HG02943 (cell line): ENCODE data around the gene LDHD.
"Not testable (repeated sequence)": the region's sequence is repeated elsewhere in the genome, so short reads cannot be mapped to it uniquely, and the experiment has no call there.

ENCODE experiments used
- ATAC-seq: cut with Tn5 transposase; IDR thresholded peaks from one replicate; pipeline ENCODE4 v1.9.1; 2021; ENCODE audit warnings: mild to moderate bottlenecking, low read depth, moderate library complexity; ENCODE audit not compliant: unreplicated experiment

LDHD gene

DNA sequence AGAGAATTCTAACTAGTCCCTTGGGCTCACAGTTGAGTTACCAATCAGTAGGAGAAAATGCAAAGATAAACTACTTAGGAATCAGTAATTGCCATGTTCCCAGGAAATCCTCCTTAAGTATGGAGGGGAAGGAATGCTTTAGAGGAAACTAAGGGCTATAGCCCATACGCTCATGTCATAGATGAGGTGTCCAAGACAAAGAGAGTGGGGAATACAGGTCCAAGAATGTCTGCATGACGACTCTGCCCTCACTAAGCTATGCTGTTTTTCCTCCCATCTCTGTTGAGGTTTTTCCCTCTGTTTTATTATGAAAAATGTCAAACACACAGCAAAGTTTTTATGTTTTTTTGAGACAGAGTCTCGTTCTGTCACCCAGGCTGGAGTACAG lies 16.0 kb downstream of the LDHD start:
- no peak for ATAC-seq

DNA sequence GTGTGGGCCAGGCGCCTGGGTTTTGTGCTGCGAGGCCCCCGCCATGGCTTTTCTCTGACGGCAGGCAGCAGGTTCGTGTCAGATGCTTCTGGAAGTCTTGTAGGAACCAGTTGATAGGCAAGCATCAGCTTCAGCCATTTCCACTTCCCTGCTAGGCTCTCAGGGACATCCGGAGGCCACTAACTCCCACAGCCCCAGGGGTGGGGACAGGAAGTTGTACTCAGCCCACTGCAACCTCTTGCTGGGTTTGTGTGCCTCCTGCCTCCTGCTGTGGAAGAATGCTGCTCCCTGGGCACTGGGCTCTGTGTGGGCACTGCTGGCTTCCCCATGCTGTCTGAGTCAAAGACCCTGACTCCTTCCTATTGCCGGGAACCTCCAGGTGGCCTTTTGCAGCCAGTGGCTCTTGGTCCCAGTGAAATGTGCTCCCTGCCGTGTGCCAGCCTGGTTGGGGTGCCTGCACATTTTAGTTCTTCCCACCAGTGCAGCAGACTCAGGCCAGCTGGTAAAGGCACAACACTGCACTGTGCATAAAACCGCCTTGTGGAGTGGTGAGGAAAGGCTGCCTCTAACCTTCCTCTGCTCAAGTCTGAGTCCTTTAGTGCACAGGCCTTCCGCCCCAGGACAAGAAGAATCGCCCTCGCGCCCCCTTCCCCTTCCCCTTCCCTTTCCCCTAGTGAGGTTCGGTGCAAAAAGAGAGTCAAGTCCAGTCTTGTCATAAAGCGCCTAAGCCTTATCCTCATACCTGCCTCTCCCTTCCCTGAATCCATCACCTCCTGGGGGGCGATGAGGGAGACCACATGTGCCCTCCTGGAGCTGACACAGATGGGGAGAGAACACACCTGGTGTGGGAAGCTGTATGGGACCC lies 16.6 kb downstream of the LDHD start:
- ATAC-seq: peak; percentile 63

DNA sequence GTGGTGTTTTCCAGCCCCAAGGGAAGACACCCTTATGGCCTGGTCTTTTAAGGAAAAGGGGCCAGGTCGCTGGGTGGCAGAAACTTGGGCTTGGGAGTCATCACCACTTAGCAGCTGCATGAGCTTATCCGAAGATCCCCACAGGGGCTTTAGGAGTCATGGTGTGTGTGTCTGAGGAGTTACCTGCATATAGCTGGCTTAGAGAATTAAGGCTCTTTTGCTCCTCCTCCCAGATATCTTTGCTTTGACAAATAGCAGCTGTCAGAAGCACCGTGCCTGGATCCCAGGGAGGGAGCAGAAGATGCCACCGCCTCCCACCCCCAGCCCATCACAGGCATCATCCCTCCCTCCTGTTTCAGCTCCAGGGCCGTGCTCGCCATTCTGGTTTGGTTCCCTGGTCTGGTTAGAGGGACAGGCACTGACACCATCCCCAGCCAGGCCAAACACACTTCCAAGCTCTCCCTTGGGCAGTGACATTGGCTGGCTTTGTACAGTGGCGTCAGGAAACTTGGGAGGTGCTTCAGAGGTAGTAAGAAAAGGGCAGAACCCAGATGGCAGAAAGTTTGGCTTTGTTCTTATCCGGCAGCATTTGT lies 17.4 kb downstream of the LDHD start:
- ATAC-seq: no peak

DNA sequence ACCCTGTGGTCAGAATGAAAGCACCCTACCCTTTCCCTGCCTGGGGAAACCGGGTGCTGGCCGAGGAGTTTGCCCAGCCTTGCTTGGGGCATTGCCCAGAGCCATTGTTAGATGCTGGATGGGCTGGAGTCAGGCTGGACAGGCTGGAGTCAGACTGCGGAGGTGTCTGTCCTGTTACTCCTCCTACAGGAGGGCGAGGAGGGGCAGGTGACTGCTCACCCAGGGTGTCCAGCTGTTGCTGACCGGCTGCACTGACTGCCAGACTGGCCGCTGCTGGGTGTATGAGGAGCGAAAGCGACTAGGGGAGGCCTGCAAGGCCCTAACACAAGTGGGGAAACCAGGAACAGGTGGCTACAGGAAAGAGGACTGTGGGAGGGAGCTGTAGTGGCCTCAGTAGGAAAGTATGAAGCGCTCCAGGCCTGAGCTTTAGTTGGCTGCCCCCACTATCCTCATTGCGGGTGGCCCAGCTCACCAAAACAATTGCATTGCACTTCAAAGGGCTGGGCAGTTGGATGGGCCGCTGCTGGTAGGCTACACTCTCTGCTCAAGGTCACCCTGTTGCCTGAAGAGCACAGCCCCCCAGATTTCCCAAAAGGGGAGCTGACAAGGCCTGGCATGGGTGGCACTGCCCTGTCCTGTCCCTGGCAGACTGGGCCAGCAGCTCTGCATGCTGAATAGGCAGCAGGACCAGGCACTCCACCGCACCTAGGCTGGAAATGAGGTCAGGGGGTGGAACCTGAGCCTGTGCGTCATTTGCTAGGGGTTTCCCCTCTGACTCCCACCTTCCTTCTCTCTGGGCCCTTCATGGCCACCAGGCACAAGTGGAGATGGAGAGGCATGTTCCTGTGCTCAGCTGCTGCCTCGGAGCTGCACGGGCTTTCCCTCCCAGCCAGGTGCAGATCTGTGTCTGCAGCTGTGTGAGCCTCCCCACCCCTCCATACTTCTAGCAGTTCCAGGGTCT lies 18.4 kb downstream of the LDHD start:
- ATAC-seq: no peak

DNA sequence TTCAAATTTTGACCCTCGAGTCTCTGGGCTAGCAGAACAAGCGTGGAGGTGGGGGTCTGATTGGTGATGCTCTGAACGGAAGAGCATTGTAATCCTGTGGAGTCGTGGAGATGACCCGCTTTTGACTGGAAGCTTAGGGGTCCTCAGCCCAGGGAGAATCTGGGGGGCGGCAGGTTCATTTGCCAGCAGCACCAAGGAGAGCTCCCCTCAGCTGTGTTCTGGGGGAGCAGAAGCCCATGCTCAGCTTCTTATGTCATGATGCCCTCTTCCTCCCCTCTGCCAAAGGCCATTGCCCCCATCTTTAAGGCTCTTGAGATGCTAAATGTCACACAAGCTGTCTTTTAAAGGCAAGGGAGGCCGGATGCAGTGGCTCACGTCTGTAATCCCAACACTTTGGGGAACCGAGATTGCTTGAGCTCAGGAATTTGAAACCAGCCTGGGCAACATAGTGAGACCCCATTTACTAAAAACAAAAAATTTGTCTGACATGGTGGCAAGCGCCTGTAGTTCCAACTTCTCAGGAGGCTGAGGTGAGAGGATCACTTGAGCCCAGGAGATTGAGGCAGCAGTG lies 19.3 kb downstream of the LDHD start:
- no peak for ATAC-seq

DNA sequence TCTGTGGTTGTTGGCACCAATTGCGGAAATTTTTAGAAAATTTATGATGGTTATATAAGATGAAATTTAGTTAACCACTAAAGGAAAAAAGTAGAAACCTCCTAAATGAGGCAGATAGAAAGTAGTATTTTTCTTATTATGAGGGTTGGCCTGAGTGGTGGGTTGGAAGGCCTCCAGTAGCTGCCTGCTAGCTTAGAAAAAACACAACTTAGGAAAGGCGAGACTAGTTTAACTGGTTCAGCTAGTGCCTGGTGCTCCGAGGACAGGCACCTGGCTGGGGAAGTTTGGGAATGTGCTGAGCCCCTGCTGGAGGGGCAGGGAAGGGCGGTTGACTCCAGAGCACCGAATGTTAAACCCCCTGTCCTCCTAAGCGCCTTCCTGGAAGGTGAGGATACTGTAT lies 19.9 kb downstream of the LDHD start:
- ATAC-seq: no peak

DNA sequence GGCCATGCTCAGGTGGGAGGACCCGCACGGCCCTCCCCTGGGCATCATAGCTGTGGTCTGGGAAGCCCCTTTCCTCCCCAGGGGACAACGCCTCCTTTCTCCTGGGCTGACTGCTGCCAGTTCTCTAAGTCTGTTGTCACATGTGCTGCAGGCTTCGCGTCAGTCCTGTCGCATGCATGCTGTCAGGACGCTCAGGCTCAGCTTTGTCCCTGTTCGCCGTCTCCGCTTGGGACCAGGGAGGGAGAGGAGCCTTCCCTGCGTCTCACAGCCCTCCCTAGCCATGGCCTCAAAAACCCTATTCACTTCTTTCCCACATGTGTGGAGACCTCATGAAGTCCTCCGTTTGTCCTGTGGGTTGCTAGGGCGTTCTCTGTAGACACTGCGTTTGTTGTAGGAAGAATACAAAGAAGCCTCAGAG lies 21.4 kb downstream of the LDHD start:
- no peak for ATAC-seq

DNA sequence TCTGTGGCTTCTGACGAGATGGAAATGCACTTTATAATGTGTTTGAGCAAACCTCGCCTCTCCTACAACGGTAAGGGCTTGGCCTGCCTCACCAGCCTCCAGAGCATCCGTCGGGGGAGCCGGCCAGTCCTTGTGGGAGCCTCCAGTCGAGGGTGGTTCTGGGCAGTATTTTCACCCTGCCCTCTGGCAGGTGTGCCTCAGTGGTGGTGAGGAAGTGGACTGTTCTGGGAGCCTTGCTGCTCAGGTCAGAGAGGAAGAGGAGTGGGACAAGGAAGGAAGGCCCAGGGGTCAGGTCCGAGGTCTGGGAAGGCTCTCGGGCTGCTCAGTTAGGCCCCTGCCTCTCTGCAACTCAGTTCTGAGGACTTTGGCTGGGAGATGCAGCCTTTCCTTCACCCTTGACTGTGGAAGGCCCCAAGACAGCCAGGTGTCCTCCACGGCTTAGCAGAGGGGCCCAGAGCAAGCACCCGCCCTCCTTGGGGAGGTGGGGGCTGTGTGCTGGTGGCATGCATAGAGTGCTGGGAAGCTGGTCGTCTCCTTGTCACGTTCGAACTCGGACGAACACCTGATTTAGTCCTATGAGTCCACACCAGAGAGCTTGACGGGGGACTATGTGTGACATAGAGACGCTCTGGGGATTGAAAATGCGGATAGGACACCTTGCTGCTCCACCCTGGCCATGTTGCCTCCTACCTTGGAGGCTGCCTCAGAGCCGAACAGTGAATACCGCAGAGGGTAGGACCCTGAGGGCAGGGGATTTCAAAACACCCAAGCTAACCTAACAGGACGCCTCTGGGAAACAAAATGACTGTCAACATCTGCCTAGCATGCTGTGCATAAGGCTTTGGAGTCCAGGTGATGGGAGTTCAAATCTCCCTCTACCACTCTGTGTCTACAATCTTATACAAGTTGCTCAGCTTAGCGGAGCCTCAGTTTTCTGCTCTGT lies 22.7 kb downstream of the LDHD start:
- ATAC-seq: no peak

DNA sequence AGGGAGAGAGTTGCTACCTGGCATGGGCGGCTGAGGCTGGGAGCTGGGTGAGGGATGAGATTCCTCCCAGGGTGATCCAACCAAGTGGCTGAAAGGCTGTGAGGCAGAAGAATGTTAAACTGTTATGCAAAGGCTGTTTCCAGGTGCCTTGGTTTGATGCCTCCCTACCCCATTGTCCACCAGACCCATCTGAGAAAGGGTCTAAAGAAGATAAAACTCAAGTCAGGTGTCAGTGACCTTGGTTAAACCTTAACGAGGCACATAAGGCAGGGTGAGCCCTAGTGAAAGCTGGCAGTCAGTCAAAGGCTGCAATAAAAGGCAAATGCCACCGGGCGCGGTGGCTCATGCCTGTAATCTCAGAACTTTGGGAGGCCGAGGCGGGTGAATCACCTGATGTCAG lies 23.8 kb downstream of the LDHD start:
- no peak for ATAC-seq

DNA sequence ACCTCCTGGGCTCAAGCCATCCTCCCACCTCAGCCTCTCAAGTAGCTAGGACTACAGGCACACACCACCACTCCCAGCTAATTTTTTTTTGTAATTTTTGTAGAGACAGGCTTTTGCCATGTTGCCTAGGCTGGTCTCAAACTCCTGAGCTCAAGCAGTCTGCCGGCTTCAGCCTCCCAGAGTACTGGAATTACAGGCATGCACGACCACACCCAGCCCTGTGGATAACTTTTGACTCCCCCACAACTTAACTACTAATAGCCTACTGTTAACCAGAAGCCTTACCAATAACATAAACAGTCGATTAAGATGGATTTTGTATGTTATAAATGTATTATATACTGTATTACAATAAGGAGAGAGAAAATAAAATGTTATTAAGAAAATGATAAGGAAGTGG lies 25.0 kb downstream of the LDHD start:
- not testable (repeated sequence) for ATAC-seq

DNA sequence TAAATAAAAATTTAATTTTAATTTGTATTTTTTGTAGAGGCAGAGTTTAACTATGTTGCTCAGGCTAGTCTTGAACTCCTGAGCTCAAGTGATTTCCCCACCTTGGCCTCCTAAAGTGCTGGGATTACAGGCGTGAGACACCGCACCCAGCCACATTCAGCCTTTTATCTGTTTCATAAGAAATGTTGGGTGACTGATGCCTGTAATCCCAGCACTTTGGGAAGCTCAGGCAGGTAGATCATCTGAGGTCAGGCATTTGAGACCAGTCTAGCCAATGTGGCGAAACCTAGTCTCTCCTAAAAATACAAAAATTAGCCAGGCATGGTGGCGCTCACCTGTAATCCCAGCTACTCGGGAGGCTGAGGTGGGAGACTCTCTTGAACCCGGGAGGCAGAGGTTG lies 25.7 kb downstream of the LDHD start:
- ATAC-seq: not testable (repeated sequence)

DNA sequence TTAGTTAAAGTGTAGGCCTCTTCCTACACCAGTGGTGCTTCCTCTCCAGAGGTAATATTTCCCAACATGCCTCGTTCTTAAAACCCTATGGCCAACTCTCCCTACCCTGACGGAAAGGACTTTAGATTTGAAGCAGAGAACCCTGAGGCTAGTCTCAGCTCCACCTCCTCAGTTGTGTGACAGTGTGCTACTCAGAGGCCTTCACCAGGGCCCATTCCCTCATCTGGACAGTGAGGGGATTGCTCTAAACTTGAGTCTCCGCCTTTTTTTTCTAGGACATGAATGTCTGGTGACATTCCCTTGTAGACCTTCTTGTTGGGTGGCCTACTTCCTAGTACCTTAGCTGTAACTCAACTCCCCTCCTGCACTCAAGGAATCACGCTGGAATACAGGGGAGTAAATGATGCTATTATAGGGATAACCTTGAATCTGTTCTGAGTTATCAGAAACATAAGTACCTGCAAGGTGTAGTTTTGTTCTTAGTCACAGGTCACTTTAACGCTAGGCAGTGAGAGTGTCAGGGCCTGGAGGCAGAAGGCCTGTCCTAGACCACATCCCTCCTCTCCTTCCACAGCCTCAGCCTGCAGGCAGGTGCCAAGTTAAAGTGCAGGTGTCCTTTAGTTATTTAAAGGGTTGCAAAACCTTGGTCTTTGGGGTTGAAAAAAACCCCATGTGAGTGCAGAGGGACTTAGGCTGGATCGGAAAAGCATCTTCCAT lies 26.9 kb downstream of the LDHD start:
- ATAC-seq: no peak

DNA sequence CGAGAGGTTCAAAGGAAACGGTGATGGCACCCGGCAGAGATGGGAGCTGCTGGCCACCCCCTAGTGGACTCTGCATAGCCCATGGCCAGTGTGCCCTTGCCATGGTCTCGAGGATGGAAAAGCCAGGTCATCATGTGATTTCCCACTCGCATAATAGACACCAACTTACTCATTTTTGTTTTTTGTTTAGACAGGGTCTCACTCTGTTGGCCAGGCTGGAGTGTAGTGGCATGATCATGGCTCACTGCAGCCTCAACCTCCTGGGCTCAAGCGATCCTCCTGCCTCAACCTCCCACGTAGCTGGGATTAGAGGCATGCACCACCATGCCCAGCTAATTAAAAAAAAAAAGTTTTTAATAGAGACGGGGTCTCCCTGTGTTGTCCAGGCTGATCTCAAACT lies 27.6 kb downstream of the LDHD start:
- ATAC-seq: no peak

DNA sequence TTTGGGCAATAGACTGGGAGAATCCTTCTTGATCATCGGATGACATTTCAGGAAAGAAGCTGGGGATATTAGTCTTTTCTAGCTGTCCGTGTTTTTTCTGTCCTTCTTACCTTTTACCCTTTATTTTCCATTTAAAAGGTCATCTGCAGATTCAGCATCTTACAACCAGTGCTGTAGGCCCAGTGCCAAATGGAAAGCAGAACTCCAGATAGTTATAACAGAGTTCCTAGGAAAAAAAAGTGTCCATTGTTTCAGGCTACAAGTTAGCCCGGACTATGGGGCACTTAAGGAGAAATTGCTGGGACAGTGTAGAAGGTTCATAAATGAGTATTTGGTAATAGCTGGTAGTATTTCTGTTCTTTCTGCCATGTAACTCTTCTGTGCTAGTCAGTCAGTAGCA lies 28.4 kb downstream of the LDHD start:
- ATAC-seq: no peak

DNA sequence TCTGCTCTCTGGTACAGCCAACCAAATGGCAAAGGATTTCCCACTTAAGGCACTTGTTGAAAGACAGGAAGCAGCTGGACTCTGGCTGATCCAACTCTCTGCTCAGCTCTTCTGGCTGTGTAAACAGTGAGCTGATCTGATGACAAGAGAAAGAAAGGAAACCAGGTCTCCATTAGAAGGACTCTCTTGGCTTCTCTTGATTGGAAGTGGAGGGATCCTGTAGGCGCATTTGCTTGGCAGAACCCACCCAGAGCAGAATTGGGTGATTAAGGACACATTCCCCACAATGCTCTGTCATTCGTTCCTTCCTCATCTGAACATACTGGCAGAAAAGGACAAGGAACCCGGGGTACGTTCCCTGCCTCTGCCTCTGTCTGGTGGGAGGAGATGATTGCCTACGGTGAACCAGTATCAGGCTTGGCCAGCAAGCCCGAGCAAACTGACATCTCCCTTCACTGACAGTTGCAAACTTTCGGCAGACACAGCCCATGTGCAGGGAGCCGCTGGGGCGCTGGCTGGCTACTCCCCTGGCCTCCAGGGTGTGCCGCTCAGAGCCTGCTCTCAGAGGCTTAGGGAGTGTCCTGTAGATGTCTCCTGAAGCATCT lies 29.1 kb downstream of the LDHD start:
- ATAC-seq: no peak

DNA sequence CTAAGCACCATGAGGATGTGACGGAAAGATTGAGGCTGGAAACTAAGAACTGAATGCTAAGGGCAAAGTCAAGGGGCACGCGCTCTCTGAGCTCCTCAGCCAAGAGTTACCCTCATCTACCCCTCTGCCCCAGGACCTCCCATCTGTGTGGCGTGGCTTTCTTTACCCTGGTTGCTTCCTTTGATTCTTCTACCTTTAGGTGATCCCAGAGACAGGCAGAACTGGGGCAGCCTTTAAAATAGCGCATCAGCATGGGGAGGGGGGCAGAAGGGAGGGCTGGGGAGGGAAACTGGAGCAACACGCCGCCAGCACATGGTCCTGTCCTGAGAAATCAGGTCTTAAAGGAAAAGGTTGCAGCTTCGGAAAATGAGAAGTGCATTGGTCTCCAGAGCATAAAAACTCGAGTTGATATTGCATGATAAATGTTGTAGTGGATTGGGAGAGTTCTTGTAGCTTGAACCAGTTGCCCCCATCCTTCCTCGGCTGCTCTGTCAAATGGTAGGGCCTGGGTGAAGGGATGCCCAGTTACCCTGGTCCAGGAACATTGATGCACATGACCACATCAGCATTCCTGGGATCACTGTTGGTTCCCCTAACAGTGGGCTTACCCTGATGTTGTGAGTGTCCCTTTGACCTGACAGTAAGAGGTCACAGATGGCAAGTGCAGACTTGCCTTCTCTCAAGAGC lies 29.7 kb downstream of the LDHD start:
- ATAC-seq: no peak

DNA sequence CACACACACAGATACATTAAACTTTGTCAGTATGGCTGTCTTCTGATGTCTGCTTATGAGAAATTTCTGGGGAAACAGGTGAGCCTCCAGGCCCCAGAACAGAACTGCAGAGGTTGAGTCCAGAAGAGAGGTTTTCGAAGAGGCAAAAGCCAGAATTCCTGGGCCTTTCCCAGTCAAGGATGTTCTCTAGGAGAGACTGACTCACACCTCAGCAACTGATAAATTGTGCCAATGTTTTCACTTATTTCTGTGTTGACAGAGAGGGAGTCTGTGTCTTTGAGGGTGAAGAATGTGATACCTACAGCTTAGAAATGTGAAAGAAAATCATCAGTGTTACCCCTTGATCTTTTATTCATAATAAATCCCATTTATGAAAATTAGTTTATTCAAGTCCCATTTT lies 30.3 kb downstream of the LDHD start:
- no peak for ATAC-seq

DNA sequence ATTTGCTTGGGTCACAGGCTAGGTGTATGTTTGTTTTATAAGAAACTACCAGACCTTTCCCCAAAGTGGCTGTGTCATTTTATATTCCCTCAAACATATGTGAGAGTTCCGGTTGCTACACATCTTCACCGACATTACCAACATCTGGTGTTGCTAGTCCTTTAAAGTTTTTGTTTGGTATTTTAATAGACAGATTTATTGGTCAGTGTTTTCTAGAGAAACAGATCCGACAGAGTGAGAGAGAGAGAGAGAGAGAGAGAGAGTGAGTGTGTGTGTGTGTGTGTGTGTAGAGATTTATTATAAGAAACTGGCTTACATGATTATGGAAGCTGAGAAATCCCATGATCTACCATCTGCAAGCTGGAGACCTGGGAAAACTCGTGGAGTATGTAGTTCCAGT lies 31.0 kb downstream of the LDHD start:
- no peak for ATAC-seq
